Upper lobe of left lung (tissue), 6 donors: ENCODE data around the gene LIPN. TPM values are rescaled to one million over a fixed set of nuclear protein-coding genes. Genes with fewer than 3 reads are reported as not detected.
"Not testable (repeated sequence)": the region's sequence is repeated elsewhere in the genome, so short reads cannot be mapped to it uniquely, and the experiment has no call there.

Experiments
- ATAC-seq, 2 donors: fragments of 200-7000 bp; cut with Tn5 transposase; one replicate each; pipeline ENCODE4 v1.9.1; 2022; ENCODE audit warnings: mild to moderate bottlenecking in 2 of 2, moderate library complexity in 2 of 2; ENCODE audit not compliant: low FRiP score in 2 of 2
- DNase-seq, 2 donors: peaks; one replicate each; pipeline ENCODE4 v3.0.0-alpha.2; 2019 to 2020
- H3K27ac ChIP-seq, 4 donors: fragments of 200-600 bp; sonication (generic); one replicate each; pipeline ENCODE4 v1.5.1; 2016 to 2019
- H3K27me3 ChIP-seq, 4 donors: fragments of 200-600 bp; sonication (generic); one replicate each; pipeline ENCODE4 v1.5.1; 2017 to 2019
- H3K36me3 ChIP-seq, 4 donors: fragments of 200-600 bp; sonication (generic); one replicate each; pipeline ENCODE4 v1.5.1; 2016 to 2019
- H3K4me1 ChIP-seq, 4 donors: fragments of 200-600 bp; sonication (generic); one replicate each; pipeline ENCODE4 v1.5.1; 2018 to 2019
- H3K4me3 ChIP-seq, 4 donors: fragments of 200-600 bp; sonication (generic); one replicate each; pipeline ENCODE4 v1.5.1; 2017 to 2019; ENCODE audit warnings: mild to moderate bottlenecking in 2 of 4, moderate library complexity in 1 of 4
- H3K9me3 ChIP-seq, 4 donors: fragments of 200-600 bp; sonication (generic); one replicate each; pipeline ENCODE4 v1.5.1; 2018 to 2019
- CTCF ChIP-seq, 6 experiments: fragments of 450-650 bp in 4 of 6; fragments of 200-600 bp in 2 of 6; sonication (generic) in 2 of 6; IDR thresholded peaks; one replicate each; pipeline ENCODE4 v1.5.1; 2016 to 2019; ENCODE audit warnings: antibody characterized with exemption in 6 of 6
- EP300 ChIP-seq, 4 donors: sonication (generic); formaldehyde crosslinking; IDR thresholded peaks; one replicate each; pipeline ENCODE4 v1.5.1; 2017; ENCODE audit warnings: antibody characterized with exemption in 4 of 4, control low read depth in 2 of 4
- POLR2A ChIP-seq, 4 donors: fragments of 450-650 bp; IDR thresholded peaks; one replicate each; pipeline ENCODE4 v1.5.1; 2016 to 2017; ENCODE audit warnings: antibody characterized with exemption in 4 of 4, mild to moderate bottlenecking in 2 of 4
- POLR2AphosphoS5 ChIP-seq, 2 donors: sonication (generic); formaldehyde crosslinking; IDR thresholded peaks; one replicate each; pipeline ENCODE4 v1.5.1; 2017; ENCODE audit warnings: antibody characterized with exemption in 2 of 2
- WGBS, 2 donors: methylation state at CpG; one replicate each; pipeline ENCODE4 v1.1.5; 2017 to 2018; 5-methylcytosine and 5-hydroxymethylcytosine counted together
- total RNA-seq, 6 donors: library from RNA; depleted of rRNA in 4 of 6; stranded (reverse); fragments of >200 nt in 4 of 6; gene quantifications; one replicate each; pipeline versions ENCODE4 v1.1.0 to v1.2.1, GENCODE V29; 2016 to 2021
- donor health status: DM: no; HTN: no; CAD: no; lungs with moderate emphysema.
- donor health status: DM: no; HTN: yes; CAD: no; lungs with severe emphysema.

The LIPN gene
- total RNA-seq, 6 donors from 2014 or later: 0.29 to 1.9 (median 0.98) TPM; not detected in 2

- Histone ChIP-seq H3K27ac (no peak overlapping the region), H3K4me1 (no peaks in the 10 kb centered on the region), H3K4me3 (no peak overlapping the region), H3K36me3 (no peaks in the 10 kb centered on the region), H3K9me3 (no peaks in the 10 kb centered on the region), H3K27me3 (no peaks in the 10 kb centered on the region)
- peak in 1 of 6 experiments; percentile 16 for TF ChIP-seq CTCF (IDR thresholded peaks at IDR 0.05)
- TF ChIP-seq EP300 (IDR thresholded peaks at IDR 0.05): no peak
- ATAC-seq (peak; percentile 36 to 57), DNase-seq (peak in 1 of 2 donors; percentile 58)
- 72 to 82% methylated on average over 24 to 30 of the region's 30 CpGs for WGBS, 2 donors
Observed at GRCh38 chr10:88728107-88728763, 31.6 kb upstream of the LIPN start.

GRCh38 chr10:88730864-88731263 lies 29.0 kb upstream of the LIPN start:
- Histone ChIP-seq H3K4me1 (no peaks in the 10 kb centered on the region), H3K27ac (no peak overlapping the region), H3K36me3 (no peaks in the 10 kb centered on the region), H3K4me3 (no peak overlapping the region), H3K27me3 (no peaks in the 10 kb centered on the region), H3K9me3 (no peaks in the 10 kb centered on the region)
- WGBS, 2 donors: 72 to 73% methylated on average over 4 of the region's 4 CpGs
- DNase-seq (no peak), ATAC-seq (no peak)
- no peak for TF ChIP-seq EP300 (IDR thresholded peaks at IDR 0.05)
- no peak for TF ChIP-seq POLR2A (IDR thresholded peaks at IDR 0.05)
- no peak for TF ChIP-seq POLR2AphosphoS5 (IDR thresholded peaks at IDR 0.05)
- TF ChIP-seq CTCF (IDR thresholded peaks at IDR 0.05): no peak

- H3K9me3 ChIP-seq: no peaks in the 10 kb centered on the region
- no peak overlapping the region for H3K27ac ChIP-seq
- TF ChIP-seq CTCF (IDR thresholded peaks at IDR 0.05): no peak
- no peak for TF ChIP-seq EP300 (IDR thresholded peaks at IDR 0.05)
- TF ChIP-seq POLR2A (IDR thresholded peaks at IDR 0.05): no peak
- TF ChIP-seq POLR2AphosphoS5 (IDR thresholded peaks at IDR 0.05): no peak
- H3K27me3 ChIP-seq: no peaks in the 10 kb centered on the region
- H3K4me3 ChIP-seq: no peak overlapping the region
- H3K36me3 ChIP-seq: no peaks in the 10 kb centered on the region
- 32 to 33% methylated on average over 6 of the region's 6 CpGs for WGBS, 2 donors
- ATAC-seq (peak in 1 of 2 donors; percentile 72), DNase-seq (peak in 1 of 2 donors; percentile 68)
- no peaks in the 10 kb centered on the region for H3K4me1 ChIP-seq
Observed at GRCh38 chr10:88731296-88731695, 28.5 kb upstream of the LIPN start.

- no peaks in the 10 kb centered on the region for H3K27me3 ChIP-seq
- 85 to 87% methylated on average over 2 of the region's 2 CpGs for WGBS, 2 donors
- no peaks in the 10 kb centered on the region for H3K9me3 ChIP-seq
- no peak overlapping the region for H3K27ac ChIP-seq
- no peaks in the 10 kb centered on the region for H3K36me3 ChIP-seq
- H3K4me1 ChIP-seq: no peaks in the 10 kb centered on the region
- no peak for ATAC-seq
- DNase-seq: no peak
- no peak overlapping the region for H3K4me3 ChIP-seq
- no peak for TF ChIP-seq POLR2AphosphoS5 (IDR thresholded peaks at IDR 0.05)
- no peak for TF ChIP-seq EP300 (IDR thresholded peaks at IDR 0.05)
- TF ChIP-seq POLR2A (IDR thresholded peaks at IDR 0.05): no peak
- TF ChIP-seq CTCF (IDR thresholded peaks at IDR 0.05): no peak
Observed at GRCh38 chr10:88733215-88733614, 26.6 kb upstream of the LIPN start.

- 55 to 61% methylated on average over 1 of the region's 1 CpG for WGBS, 2 donors
- H3K9me3 ChIP-seq: no peaks in the 10 kb centered on the region
- ATAC-seq: no peak
Observed at GRCh38 chr10:88735661-88736060, 24.2 kb upstream of the LIPN start.

GRCh38 chr10:88741921-88742320 lies 17.9 kb upstream of the LIPN start:
- H3K4me1 ChIP-seq, H3K27me3 ChIP-seq, DNase-seq, H3K4me3 ChIP-seq, ATAC-seq, H3K36me3 ChIP-seq, H3K27ac ChIP-seq, H3K9me3 ChIP-seq: not testable (repeated sequence)
- WGBS, 2 donors: 46 to 52% methylated on average over 5 of the region's 5 CpGs

More at GRCh38 chr10:88735661-88736060, 24.2 kb upstream of the LIPN start:
- H3K27me3 ChIP-seq: no peaks in the 10 kb centered on the region
- no peaks in the 10 kb centered on the region for H3K36me3 ChIP-seq
- no peak overlapping the region for H3K27ac ChIP-seq
- H3K4me1 ChIP-seq: no peaks in the 10 kb centered on the region
- TF ChIP-seq POLR2AphosphoS5 (IDR thresholded peaks at IDR 0.05): no peak
- TF ChIP-seq CTCF (IDR thresholded peaks at IDR 0.05): no peak
- TF ChIP-seq POLR2A (IDR thresholded peaks at IDR 0.05): no peak
- no peak for TF ChIP-seq EP300 (IDR thresholded peaks at IDR 0.05)
- DNase-seq: no peak
- H3K4me3 ChIP-seq: no peak overlapping the region
